Suprapubic skin (tissue), 4 donors: Measurements from ENCODE around the gene PIAS4.

Experiments used
- CTCF ChIP-seq, 2 donors: fragments of 200-600 bp in 1 of 2; fragments of 450-650 bp in 1 of 2; sonication (generic) in 1 of 2; IDR thresholded peaks; one replicate each; pipeline ENCODE4 v1.5.1; 2016 to 2019; ENCODE audit warnings: antibody characterized with exemption in 2 of 2, mild to moderate bottlenecking in 1 of 2, moderate library complexity in 1 of 2
- POLR2A ChIP-seq, 2 donors: fragments of 450-650 bp; IDR thresholded peaks; one replicate each; pipeline ENCODE4 v1.6.1; 2017; ENCODE audit warnings: antibody characterized with exemption in 2 of 2, mild to moderate bottlenecking in 2 of 2, moderate library complexity in 2 of 2
- POLR2AphosphoS5 ChIP-seq, 3 donors: sonication (generic); formaldehyde crosslinking; IDR thresholded peaks; one replicate each; pipeline ENCODE4 v1.6.1; 2017; ENCODE audit warnings: antibody characterized with exemption in 3 of 3

GRCh38 chr19:4014541-4015491 lies 7.3 kb downstream of the PIAS4 start:
- no peak for TF ChIP-seq CTCF (IDR thresholded peaks at IDR 0.05)
- TF ChIP-seq POLR2A (IDR thresholded peaks at IDR 0.05) = no peak
- TF ChIP-seq POLR2AphosphoS5 (IDR thresholded peaks at IDR 0.05) = no peak
